Cortex of kidney (tissue), 1 donor: ENCODE data around the gene MSL3.

Experiments used
- DNase-seq: peaks from one replicate; lab custom pipeline; 2025; lab: John Stamatoyannopoulos, UW

Gene MSL3, protein sequence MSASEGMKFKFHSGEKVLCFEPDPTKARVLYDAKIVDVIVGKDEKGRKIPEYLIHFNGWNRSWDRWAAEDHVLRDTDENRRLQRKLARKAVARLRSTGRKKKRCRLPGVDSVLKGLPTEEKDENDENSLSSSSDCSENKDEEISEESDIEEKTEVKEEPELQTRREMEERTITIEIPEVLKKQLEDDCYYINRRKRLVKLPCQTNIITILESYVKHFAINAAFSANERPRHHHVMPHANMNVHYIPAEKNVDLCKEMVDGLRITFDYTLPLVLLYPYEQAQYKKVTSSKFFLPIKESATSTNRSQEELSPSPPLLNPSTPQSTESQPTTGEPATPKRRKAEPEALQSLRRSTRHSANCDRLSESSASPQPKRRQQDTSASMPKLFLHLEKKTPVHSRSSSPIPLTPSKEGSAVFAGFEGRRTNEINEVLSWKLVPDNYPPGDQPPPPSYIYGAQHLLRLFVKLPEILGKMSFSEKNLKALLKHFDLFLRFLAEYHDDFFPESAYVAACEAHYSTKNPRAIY

DNA sequence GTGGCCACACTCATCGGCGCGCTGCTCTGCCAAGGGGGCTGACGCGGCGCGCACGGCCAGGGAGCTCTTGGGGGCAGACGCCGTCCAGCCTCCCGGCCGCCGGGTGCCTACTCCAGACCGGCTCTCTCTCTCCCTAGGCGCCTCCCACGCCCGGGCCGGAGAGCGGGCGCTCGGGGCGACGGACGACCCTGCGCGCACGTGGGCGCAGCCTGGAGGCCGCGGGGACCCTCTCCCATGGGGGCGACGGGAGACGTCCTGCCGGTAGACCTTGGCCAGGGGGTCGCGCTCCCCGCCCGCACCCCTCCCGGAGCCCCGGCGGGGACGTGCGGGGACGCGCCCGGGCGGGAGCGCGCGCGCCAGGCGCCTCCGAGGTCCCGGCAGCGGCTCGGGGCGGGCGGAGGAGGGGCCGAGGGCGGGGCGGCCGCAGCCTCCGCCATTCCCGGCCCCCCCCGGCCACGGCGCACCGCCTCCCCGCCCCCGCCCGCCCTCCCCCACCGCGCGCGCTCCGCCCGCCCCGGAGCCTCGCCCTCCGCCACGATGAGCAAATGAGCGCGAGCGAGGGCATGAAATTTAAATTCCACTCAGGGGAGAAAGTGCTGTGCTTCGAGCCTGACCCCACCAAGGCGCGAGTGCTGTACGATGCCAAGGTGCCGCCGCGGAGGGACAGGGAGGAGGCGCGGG is at the start of gene MSL3:
TSS of gene MSL3 (plus strand) at position 519 of the 681 bp plus-strand sequence. CDS start at position 546, 27 bp downstream.
- no peak for DNase-seq

DNA sequence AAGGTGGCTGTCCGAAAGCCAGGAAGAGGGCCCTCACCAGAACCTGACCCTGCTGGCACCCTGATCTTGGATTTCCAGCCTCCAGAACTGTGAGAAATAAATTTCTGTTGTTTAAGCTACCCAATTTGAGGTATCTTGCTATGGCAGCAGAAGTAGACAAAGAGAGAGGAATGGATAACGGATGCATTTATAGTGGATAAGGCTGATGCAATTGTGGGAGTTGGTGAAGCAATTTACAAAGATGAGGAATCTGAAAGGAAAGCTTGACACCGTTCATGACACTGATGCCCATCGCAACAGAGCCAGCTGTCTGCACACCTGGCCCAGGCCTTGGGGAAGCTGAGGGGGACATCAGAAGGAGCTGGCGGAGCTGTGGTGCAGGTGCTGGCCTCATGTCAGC is 35.7 kb upstream of the MSL3 start:
- DNase-seq, result no peak

DNA sequence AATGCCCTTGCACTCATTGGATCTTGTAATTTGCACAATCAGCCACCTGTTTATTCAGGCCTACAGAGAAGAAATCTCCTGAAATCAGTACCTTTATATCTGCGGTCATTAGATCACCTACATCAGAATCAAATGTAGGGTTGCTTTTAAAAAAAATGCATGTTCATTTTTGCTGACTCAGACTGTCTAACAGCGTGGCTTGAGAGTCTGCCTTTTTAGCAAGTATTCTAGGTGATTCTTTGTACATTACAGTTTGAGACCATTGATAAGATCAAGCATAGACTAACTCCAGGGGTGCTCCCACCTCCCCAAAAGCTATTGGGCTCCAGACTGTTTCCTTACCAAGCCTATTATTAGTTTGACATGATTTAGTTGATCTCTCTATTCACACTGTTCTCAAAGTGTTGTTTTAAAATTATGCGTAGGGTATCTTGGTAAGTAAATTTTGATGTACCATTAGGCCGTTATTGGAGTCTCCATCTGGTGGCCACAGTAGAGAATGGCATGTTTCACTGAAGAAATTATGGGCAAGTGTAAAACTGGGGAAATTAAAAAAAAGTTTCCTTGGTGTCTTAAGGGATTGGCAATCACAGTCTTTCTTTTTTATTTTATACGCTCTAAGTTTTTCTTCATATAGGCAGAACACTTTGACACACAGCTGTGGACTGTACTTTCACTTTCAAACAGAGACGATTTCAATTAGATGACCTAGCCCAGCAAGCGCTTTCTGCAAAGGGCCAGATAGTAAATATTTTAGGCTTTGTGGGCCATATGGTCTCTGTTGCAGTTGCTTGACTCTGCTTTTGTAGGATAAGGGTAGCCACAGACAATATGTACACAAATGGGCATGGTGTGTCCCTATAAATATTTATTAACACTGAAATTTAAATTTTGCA is 33.7 kb upstream of the MSL3 start:
- DNase-seq, result no peak

DNA sequence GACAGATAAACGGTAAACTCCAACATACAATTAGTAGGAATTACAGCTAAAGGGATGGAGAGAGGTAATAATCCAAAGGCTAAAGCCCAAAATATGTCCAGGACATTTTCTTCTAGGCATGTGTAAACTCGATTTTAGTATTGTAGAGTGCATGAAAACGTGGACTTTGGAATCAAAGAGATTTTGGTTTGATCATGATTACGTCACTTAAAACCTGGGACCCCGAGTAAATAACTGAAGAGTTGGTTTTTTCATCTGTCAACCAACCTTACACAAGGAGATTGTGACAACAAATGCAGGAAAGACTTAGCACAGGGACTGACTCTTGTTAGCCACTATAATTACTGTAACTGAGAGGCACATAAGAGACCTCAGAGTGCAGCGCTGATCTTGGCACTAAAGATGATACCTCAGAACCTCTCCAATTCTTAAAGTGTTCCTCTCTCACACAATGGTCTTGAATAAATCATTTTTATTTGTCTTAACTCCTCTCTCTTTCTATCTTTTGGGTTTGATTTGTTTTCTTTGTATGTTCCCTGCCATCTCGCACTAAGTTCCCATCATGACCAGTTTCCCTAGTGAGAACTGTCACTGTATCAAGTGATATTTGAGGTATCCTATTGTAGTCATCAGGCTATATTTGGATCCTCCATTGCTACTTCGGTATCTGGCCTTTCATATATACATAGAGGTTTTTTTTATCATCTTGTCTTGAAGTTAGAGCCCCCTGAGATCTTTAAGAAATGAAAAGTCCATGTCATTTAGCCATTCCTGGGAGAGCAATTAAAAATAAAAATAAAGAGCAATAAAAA is 32.2 kb upstream of the MSL3 start:
- no peak for DNase-seq

DNA sequence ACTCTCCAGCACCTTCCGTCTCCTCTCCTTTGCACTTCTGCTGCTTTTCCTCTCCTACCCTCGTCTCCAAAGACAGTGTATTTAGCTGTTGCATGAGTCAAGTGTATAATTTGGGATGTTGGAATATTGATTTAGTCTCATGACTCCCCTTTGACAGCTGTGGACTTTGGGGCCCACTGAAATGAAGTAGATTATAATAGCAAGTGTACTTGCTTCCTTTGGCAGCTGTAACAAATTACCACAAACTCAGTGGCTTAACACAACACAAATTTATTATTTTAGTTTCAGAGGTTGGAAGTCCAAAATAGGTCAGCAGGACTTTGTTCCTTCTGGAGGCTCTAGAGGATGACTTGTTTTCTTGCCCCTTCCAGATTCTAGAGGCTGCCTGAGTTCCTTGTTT is 29.5 kb upstream of the MSL3 start:
- DNase-seq, result no peak

DNA sequence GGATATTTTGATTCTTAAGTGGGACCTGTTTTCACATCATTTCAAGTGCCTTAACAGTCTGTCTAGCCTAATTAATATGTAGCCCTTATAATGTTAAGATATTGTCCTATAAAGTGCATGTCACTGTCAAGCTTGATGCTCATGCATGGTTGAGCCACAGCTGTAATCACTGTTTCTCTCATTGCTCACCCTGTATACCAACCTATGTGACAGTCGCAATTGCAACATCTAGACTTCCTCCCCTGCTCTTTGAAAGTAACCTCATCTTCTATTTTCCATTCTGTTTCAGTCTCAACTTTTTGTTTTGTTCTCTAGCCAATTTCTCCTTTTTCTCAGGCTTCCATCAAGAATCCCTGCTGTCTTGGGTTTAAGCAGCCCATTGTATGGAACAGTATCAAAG is 24.4 kb upstream of the MSL3 start:
- DNase-seq, result no peak

DNA sequence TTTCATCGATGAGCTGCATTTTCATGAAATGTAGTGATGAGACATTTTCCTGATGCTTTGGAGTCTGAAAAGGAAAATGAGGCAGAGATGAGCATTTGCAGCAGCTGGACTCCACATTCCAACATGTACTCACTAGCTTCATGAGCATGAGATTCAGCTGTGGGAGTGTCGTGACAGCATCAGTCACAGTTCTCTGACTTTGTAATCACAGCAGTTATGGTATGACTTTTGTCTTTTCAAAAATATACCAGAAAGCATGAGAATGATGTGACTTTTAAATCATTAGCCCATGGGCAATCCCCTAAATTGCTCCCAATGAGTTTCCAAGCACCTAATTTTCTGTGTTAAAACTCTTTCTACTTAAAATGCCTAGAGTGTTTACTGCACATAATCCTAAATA is 18.3 kb upstream of the MSL3 start:
- DNase-seq, result no peak

DNA sequence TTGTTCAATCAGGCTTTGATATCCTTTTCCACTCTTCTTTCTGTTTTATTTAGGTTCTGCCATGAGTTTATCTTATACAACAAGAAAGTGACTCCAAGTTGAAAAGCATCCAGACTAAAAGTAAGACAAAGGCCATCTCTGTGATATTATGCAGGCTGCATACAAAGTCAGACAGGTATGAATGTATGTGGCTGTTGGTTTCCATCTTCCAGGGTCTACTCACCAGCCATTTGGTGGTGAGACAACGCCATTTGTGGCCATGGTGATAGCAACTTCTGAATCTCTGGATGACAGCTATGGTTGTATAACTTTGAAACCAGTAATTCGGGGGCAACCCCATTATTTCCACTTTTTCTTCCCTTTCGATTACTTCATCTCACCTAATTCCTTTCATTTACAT is 17.2 kb upstream of the MSL3 start:
- DNase-seq, result no peak

DNA sequence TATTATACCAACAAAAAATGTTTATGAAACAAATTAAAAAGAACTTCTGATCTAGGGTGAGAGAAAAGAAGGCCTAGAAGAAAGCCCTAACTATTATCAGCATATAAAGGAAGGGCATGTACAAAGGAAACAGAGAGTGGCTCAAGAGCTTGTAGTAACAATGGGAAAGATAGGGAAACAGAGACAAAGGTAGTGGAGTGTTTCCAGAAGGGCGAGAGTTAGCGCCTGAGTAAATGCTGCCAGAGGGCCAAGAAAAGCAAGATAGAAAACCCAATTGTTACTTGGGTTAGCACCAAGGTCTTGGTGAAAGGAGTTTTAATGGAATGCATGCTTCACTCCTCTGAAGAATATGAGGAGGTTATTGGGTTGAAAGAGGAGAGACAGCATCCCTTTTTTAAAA is 16.5 kb upstream of the MSL3 start:
- DNase-seq, result no peak

DNA sequence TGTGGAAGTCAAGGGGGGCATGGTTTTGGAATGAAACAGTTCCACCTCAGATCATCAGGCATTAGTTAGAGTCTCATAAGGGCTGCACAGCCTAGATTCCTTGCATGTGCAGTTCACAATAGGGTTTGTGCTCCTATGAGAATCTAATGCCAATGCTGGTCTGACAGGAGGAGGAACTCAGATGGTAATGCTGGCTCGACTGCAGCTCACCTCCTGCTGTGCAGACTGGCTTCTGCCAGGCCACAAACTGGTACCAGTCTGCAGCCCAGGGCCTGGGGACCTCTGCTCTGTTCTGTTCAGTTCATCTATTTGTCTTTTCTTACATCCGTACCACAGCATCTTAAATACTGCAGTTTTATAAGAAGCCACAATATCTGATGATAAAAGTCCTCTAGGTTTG is 12.2 kb upstream of the MSL3 start:
- no peak for DNase-seq

DNA sequence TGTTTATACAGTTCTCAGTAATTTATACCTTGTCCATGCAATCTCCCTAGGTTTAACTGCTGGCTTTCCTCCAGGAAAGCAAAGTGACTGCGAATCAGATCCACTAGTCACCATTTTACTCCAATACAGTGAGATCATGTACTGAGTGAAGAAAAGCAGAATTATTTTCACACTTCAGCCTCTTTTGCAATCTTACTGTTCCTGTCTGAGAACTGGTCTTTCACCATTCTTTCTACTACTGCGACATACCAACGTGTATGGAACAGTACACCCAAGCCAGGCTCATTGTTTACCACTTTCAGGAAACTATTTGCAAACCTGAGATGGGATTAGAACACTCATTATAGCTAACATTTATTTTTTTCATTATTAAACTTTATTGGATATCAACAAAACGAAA is 8.0 kb upstream of the MSL3 start:
- no peak for DNase-seq

DNA sequence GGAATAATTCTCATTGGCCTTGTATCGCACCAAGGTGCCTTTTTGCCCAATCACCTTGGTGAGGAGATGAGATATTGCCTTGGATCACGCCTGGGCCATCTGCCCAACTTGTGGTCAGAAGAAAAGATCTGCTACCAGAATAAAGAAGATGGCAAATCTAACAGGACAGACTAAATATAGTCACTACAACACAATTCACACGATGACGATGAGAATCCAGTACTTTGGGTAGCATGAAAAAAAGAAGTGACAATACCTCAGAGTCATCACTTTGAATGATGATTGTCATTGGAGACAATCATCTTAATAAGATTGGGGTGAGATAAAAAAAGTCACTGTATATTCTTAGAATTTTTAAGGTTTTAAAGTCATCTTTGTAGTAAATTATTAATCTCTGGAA is 7.3 kb upstream of the MSL3 start:
- no peak for DNase-seq

DNA sequence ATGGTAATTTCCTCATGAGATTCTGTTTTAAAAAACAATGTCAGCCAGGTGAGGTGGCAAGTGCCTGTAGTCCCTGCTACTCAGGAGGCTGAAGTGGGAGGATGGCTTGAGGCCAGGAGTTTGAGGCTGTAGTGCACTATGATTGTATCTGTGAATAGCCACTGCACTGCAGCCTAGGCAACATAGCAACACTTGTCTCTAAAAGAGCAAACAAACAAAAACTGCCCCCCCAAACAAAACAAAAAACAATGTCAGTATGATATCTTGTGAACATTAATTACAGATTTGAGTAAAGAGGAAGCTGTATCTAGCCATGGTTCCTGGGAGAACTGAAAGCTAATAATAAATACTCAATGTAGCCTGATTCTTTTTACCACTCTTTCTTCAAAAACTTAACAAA is 6.8 kb upstream of the MSL3 start:
- no peak for DNase-seq

DNA sequence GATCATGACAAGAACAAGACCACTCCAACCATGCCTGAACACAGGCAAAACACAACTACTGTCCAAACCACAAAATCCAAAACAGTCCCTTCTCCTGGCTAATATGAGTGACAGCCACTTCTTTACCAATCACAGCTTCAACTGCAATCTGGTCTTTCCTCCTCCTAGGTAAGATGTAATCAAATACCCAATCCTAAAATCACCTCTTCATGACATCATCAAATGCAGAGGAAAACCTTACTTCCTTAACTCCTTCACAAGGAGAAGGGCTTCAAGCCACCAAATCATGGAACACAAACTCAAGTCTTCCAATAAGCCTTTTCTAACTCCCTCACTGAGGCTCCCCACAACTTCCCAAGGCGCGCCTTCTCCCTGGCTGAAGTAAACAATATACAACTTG is 4.4 kb upstream of the MSL3 start:
- DNase-seq, result no peak

DNA sequence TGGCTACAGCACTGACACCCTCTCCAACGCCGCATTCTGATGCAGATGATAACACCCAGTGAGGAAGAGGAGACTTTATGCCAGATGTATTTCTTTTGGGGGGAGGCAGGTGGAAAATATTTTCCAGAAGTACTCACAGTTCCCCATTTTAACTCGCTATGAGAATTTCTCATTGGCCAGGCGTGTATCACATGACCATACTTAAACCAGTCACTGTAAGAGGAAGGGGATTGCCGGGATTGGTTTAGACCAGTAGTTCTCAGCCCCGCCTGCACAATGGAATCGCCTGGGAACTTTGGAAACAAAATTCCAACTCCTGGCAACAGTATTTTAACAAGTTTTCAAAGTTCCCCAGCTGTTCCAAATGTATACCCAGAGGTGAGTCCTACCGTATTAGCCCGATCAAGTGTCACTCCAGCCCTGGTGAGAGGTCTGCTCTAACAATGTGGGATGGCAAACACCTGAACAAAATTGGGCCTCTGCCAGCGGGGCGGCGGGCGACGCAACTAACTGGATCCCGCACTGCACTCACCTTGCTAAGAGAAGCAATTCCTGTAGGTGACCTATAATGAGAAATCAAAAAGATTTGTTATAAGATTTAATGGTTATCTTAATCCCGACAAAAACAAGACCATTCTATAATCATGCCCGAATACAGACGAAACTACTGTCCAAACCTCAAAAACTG is 2.9 kb upstream of the MSL3 start:
- DNase-seq, result no peak

DNA sequence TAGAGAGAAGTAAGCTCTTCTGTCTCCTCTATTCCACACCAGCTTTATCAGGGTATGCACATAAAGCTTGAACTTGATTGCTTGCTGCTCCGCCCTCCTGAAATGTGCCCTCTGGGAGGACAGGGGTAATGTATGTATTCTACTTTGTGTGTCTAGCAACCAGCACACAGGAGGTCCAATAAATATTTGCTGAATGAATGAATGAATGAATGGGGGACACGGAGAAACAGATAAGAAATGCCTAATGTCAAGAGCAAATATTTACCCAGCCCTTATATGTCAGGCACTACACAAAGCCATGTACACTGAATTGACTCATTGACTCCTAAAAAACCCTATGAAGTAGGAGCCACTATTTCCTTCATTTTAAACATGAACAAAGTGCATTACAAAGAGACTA is 2.3 kb upstream of the MSL3 start:
- no peak for DNase-seq

DNA sequence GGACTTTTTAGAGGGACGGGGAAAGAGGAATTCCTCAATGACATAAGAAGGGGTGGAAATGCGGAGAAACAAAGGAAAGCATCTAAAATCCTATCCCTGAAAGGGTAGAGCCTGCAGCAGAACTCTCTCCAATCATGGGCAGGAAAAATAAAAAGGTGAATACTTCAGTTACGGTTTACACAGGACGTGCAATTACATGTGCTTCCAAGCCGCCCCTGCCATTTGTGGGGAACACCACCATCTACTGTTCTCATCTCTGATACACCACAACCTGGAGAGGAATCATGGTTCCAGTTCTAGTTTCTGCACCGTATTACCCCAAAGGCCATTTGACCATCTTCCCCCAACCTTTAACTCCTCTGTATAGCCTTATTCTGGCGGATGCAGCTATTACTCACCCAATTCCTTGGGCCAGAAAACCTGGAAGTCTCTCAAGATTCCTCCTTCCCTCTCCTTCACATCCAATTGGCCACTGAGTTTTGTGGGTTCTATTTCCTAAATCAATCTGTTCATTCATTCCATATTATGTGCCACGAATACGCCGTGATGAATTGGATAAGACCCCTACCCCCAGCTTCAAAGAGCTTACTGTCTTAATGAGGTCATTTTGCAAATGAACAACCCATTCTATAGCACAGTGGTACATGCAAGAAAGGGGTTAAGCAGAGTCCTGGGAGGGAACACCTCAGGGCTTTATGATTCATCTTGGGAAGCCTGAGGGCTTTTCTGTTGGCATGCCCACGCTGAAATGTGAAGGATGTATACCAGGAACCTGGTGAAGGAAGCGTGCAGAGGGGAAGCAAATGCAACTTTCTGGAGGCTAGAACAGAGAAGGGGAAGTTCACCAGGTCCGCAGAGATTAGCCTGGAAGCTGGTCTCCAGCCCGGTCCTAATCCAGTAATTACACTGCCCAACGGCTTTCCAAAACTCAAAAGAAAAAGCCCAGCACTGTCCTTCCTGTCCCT is 1.4 kb upstream of the MSL3 start:
- DNase-seq, result no peak

DNA sequence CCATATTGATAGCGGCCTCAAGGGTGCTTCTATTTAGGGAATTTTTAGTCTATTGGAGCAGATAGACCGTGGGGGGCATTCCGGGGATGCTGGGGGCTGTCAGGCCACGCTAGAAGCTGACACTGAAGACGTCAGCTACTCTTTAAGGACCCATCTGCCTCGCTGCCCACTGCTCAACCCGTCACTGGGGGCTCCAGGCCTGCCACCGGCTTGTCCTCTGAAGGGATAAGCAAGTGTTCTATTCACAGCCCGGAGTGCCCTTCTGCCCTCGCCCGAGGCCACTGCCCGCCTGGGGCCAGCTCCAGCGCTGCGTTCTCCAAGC is 679 bp upstream of the MSL3 start:
- no peak for DNase-seq

DNA sequence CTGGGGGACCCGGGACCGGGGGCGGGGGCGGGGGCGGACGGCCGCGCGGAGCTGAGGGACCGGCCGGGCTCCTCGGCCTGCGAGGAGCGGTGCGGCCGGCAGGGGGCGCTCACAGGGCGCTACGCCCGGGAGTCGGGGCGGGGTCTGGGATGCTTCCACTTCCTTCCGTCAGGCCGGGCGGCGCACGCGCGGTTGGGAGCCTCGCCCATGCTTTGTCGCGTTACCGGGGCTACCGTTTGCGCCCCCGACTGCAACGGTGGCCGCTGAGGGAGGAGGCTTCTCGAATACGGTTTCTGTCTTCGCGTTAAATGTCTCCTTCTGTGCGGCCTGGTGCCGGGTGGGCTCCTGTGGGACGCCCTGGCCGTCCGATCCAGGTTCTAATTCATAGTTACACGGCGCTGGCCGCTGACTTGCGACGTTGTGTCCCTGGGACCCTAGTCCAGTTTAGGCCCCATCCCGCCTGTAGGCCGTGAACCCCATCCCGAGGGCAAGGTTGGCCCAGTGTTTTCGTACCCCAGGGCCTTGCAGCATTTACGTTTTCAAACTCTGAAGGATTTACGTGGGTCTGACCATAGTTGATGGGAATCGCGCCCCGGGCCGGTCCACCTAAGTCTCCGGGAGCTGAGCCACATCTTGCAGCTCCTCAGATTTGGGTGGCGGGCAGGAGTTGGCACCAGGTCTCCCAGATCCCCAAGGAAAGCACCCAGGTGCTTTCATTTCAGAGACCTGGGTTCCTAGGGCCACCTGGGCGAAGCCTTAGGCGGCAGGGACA is 549 bp downstream of the MSL3 start:
- DNase-seq, result no peak
